Mammary epithelial cell (primary cell): ENCODE data around the gene CFAP298.
A peak's percentile ranks its signal among the peaks of the same experiment; 100 is the strongest.

Experiments
- EZH2 ChIP-seq: IDR thresholded peaks from 2 replicates; pipeline ENCODE4 v1.6.1; 2012; ENCODE audit warnings: low read length, inconsistent platforms, borderline replicate concordance
- TF ChIP-seq, protein P1 (sequence below), 2 donors: IDR thresholded peaks in 1 of 2; conservative IDR thresholded peaks in 1 of 2; 2 replicates each; pipeline ENCODE4 v1.5.1; 2011 to 2012; ENCODE audit warnings: inconsistent platforms in 2 of 2, low read length in 2 of 2, mild to moderate bottlenecking in 2 of 2, control low read depth in 1 of 2, low read depth in 1 of 2; ENCODE audit not compliant: insufficient read depth in 1 of 2; ENCODE audit errors: extremely low read depth in 1 of 2

DNA sequence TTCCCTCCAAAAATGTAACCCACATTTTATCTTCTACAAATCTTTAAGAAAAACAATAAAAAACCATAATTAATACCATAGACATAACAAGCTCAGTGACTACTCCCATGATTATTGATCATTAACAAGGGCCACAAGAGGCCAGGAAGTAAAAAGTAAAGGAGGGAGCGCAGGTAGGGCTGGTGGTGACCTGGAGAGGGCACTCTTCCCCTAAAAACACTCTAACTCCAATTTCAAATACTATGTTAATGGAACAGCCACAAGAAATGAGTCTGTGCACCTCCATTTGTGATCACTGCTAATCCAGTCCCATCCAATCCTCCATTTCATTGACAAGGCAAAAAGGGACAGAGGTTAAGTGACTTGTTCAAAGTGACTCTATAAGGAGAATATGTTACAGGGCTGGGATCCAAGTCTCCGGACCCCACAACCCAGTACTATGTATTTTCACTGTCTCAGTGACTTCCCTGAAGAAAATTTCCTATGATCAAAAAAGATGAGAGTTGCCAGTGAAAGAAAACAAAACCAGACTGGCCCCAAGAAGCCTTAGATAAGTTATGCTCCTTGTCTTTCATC is 41.2 kb upstream of the CFAP298 start:
- TF ChIP-seq, protein P1, sequence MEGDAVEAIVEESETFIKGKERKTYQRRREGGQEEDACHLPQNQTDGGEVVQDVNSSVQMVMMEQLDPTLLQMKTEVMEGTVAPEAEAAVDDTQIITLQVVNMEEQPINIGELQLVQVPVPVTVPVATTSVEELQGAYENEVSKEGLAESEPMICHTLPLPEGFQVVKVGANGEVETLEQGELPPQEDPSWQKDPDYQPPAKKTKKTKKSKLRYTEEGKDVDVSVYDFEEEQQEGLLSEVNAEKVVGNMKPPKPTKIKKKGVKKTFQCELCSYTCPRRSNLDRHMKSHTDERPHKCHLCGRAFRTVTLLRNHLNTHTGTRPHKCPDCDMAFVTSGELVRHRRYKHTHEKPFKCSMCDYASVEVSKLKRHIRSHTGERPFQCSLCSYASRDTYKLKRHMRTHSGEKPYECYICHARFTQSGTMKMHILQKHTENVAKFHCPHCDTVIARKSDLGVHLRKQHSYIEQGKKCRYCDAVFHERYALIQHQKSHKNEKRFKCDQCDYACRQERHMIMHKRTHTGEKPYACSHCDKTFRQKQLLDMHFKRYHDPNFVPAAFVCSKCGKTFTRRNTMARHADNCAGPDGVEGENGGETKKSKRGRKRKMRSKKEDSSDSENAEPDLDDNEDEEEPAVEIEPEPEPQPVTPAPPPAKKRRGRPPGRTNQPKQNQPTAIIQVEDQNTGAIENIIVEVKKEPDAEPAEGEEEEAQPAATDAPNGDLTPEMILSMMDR (conservative IDR thresholded peaks at IDR 0.05 in 1 of 2, IDR thresholded peaks at IDR 0.05 in 1 of 2; ENCODE audit: extremely low read depth in 1 of 2, insufficient read depth in 1 of 2, low read depth in 1 of 2, low read length in 2 of 2) = peak; percentile 55 to 65
- TF ChIP-seq EZH2 = no peak
